K562 (cell line): ENCODE results near the gene TMEM150A. TPM values are rescaled to one million over a fixed set of nuclear protein-coding genes. Genes with fewer than 3 reads are reported as not detected.

Experiments
- ATAC-seq: fragments of 200-7000 bp; cut with Tn5 transposase; 3 replicates; pipeline ENCODE4 v1.9.1; 2020; ENCODE audit warnings: moderate library complexity
- BruUV-seq: library from RNA; stranded (reverse); fragments of 400-500 nt; replicated peaks from 2 replicates; lab custom pipeline; 2021; lab: Mats Ljungman, UMichigan
- CTCF ChIA-PET: fragments of 300-600 bp; formaldehyde crosslinking; extraction: SDS; loops from one replicate; lab custom pipeline; 2021; ENCODE audit warnings: low intra/inter-chr PET ratio; lab: Yijun Ruan, JAX
- POLR2A ChIA-PET: fragments of 300-600, 350-650 bp; sonication (Branson Sonifier 250); formaldehyde crosslinking; extraction: SDS; loops from one replicate; lab custom pipeline; 2021; ENCODE audit warnings: antibody characterized with exemption, inconsistent platforms; lab: Yijun Ruan, JAX
- DNase-seq, 4 experiments: peaks; one replicate each; pipeline versions ENCODE4 v3.0.0 to v3.0.0-alpha.2; 2011 to 2018; ENCODE audit warnings: low spot score in 3 of 4, mixed read lengths in 3 of 4; ENCODE audit errors: extremely low read depth in 1 of 4
- FAIRE-seq: peaks from 2 replicates; lab custom pipeline; 2011; peaks lifted over from hg19 to GRCh38; lab: Jason Lieb, UNC
- H2AFZ ChIP-seq: 2 replicates; pipeline ENCODE4 v1.6.0; 2011; ENCODE audit warnings: low read depth, low read length, control low read depth, inconsistent platforms
- H3K27ac ChIP-seq: fragments of 200-600 bp; 3 replicates; pipeline ENCODE4 v1.8.0; 2011; ENCODE audit warnings: low read depth, mild to moderate bottlenecking, control low read depth, inconsistent platforms, low read length, moderate library complexity, mixed read lengths; ENCODE audit errors: extremely low read depth
- H3K27me3 ChIP-seq, 2 experiments: fragments of 300-600 bp in 1 of 2; 2 replicates in 1 of 2; 3 replicates in 1 of 2; pipeline versions ENCODE4 v1.6.0 to v1.8.0; 2011; ENCODE audit warnings: inconsistent platforms in 2 of 2, low read length in 2 of 2, mild to moderate bottlenecking in 1 of 2, mixed read lengths in 1 of 2, moderate library complexity in 1 of 2; ENCODE audit not compliant: control insufficient read depth in 2 of 2, insufficient read depth in 2 of 2
- H3K36me3 ChIP-seq: fragments of 300-600 bp; 3 replicates; pipeline ENCODE4 v1.8.0; 2011; ENCODE audit warnings: mild to moderate bottlenecking, low read length, inconsistent platforms; ENCODE audit not compliant: control insufficient read depth, insufficient read depth
- H3K4me1 ChIP-seq, 2 experiments: fragments of 200-600 bp in 1 of 2; replicated peaks in 1 of 2; 2 replicates in 1 of 2; 3 replicates in 1 of 2; pipeline versions ENCODE4 v1.5.1 to v1.8.0; 2011; ENCODE audit warnings: inconsistent platforms in 2 of 2, low read length in 2 of 2, mild to moderate bottlenecking in 1 of 2, mixed read lengths in 1 of 2, moderate library complexity in 1 of 2; ENCODE audit not compliant: control insufficient read depth in 2 of 2, insufficient read depth in 2 of 2
- H3K4me2 ChIP-seq: 2 replicates; pipeline ENCODE4 v1.6.1; 2011; ENCODE audit warnings: low read length, control low read depth, inconsistent platforms, mixed read lengths; ENCODE audit not compliant: insufficient read depth
- H3K4me3 ChIP-seq: fragments of 200-600 bp; sonication (generic), shearing (Covaris generic); 2 replicates; pipeline ENCODE4 v1.5.1; 2016; ENCODE audit warnings: control low read depth, inconsistent platforms
- H3K79me2 ChIP-seq: fragments of 200-600 bp; 3 replicates; pipeline ENCODE4 v1.8.0; 2011; ENCODE audit warnings: low read length, inconsistent platforms; ENCODE audit not compliant: control insufficient read depth, insufficient read depth
- H3K9ac ChIP-seq, 2 experiments: 2 replicates each; pipeline versions ENCODE4 v1.6.0 to v1.6.1; 2011; ENCODE audit warnings: low read depth in 2 of 2, low read length in 2 of 2, control low read depth in 1 of 2, inconsistent platforms in 1 of 2, mild to moderate bottlenecking in 1 of 2, mixed read lengths in 1 of 2; ENCODE audit not compliant: insufficient read depth in 1 of 2
- H3K9me1 ChIP-seq: one replicate; pipeline ENCODE4 v1.6.0; 2011; ENCODE audit warnings: inconsistent platforms, mild to moderate bottlenecking, low read length, moderate library complexity; ENCODE audit not compliant: control insufficient read depth, insufficient read depth
- H3K9me3 ChIP-seq: replicated peaks from 2 replicates; pipeline ENCODE4 v1.5.1; 2011; ENCODE audit warnings: low read depth, low read length, inconsistent platforms; ENCODE audit not compliant: control insufficient read depth, insufficient read depth
- H4K20me1 ChIP-seq: replicated peaks from 2 replicates; pipeline ENCODE4 v1.6.1; 2011; ENCODE audit warnings: low read length, inconsistent platforms, mixed read lengths; ENCODE audit not compliant: control insufficient read depth, insufficient read depth
- CREM ChIP-seq: IDR thresholded peaks from 2 replicates; pipeline ENCODE4 v1.6.1; 2014; ENCODE audit warnings: antibody characterized with exemption, low read depth
- CTCF ChIP-seq, 3 experiments: IDR thresholded peaks in 2 of 3; conservative IDR thresholded peaks in 1 of 3; 2 replicates each; pipeline ENCODE4 v1.5.1; 2011 to 2012; ENCODE audit warnings: low read length in 3 of 3, mild to moderate bottlenecking in 3 of 3, control low read depth in 2 of 3, improper control_type of control experiment in 1 of 3, inconsistent platforms in 1 of 3, low read depth in 1 of 3, mixed read lengths in 1 of 3, moderate library complexity in 1 of 3; ENCODE audit not compliant: insufficient read depth in 2 of 3
- EHMT2 ChIP-seq: fragments of 450-650 bp; IDR thresholded peaks from 2 replicates; pipeline ENCODE4 v1.6.1; 2018; ENCODE audit warnings: antibody characterized with exemption
- ELF1 ChIP-seq: fragments of 200-800 bp; sonication (Bioruptor generic); IDR thresholded peaks from 2 replicates; pipeline ENCODE4 v1.6.1; 2016; ENCODE audit warnings: missing genetic modification characterization, missing compliant biosample characterization
- RAD21 ChIP-seq, 2 experiments: fragments of 250-450 bp in 1 of 2; fragments of 450-650 bp in 1 of 2; sonication (Bioruptor Pico) in 1 of 2; formaldehyde crosslinking in 1 of 2; IDR thresholded peaks in 1 of 2; conservative IDR thresholded peaks in 1 of 2; 2 replicates each; pipeline versions ENCODE4 v1.4.0 to v1.8.0; 2020 to 2022; ENCODE audit warnings: mild to moderate bottlenecking in 2 of 2, moderate library complexity in 1 of 2
- SIN3B ChIP-seq: fragments of 450-650 bp; IDR thresholded peaks from 2 replicates; pipeline ENCODE4 v1.6.1; 2017; ENCODE audit warnings: low read depth, mild to moderate bottlenecking, moderate library complexity
- SP1 ChIP-seq: sonication (generic); formaldehyde crosslinking; IDR thresholded peaks from 2 replicates; pipeline ENCODE4 v1.8.1; 2022; ENCODE audit warnings: mild to moderate bottlenecking, missing genetic modification reagents
- SRSF3 ChIP-seq: fragments of 200-400 bp; formaldehyde crosslinking; IDR thresholded peaks from 2 replicates; pipeline ENCODE4 v1.6.1; 2016; ENCODE audit warnings: mild to moderate bottlenecking, low read length, moderate library complexity; ENCODE audit not compliant: insufficient read depth
- ZNF124 ChIP-seq: sonication (generic); formaldehyde crosslinking; IDR thresholded peaks from 2 replicates; pipeline ENCODE4 v1.8.1; 2022; ENCODE audit warnings: missing genetic modification reagents
- ZNF431 ChIP-seq: sonication (generic); formaldehyde crosslinking; IDR thresholded peaks from 2 replicates; pipeline ENCODE4 v1.8.0; 2022; ENCODE audit warnings: mild to moderate bottlenecking, missing genetic modification reagents
- ZNF740 ChIP-seq, 3 experiments: fragments of 200-800 bp in 1 of 3; sonication (Bioruptor generic) in 1 of 3; sonication (generic) in 1 of 3; formaldehyde crosslinking in 1 of 3; IDR thresholded peaks; 2 replicates each; pipeline versions ENCODE4 v1.6.1 to v1.8.0; 2016 to 2022; ENCODE audit warnings: mild to moderate bottlenecking in 2 of 3, missing compliant biosample characterization in 2 of 3, missing genetic modification characterization in 2 of 3, missing genetic modification reagents in 1 of 3
- ZNF766 ChIP-seq: fragments of 200-800 bp; sonication (Bioruptor generic); conservative IDR thresholded peaks from 2 replicates; pipeline ENCODE4 v1.6.1; 2016; ENCODE audit warnings: missing genetic modification characterization, missing compliant biosample characterization
- ZNF780A ChIP-seq: fragments of 250-450 bp; sonication (Bioruptor Pico); IDR thresholded peaks from 2 replicates; pipeline ENCODE4 v1.5.0; 2021; ENCODE audit warnings: mild to moderate bottlenecking
- WGBS: fragments of 100-300 bp; shearing (Covaris generic); methylation state at CpG from one replicate; pipeline ENCODE4 v1.1.6; 2016; ENCODE audit warnings: low coverage, mixed read lengths; ENCODE audit not compliant: insufficient coverage; ENCODE audit errors: missing lambda C conversion rate; 5-methylcytosine and 5-hydroxymethylcytosine counted together
- in situ Hi-C: fragments of 300-500 bp; cut with MboI; formaldehyde crosslinking; loops from 4 replicates; pipeline ENCODE4 v1.15.0; 2018; ENCODE audit warnings: inconsistent platforms, mixed read lengths
- intact Hi-C: fragments of 100-400 bp; cut with micrococcal nuclease; formaldehyde crosslinking; loops from 2 replicates; pipeline ENCODE4 v1.14.2; 2022
- polyA plus RNA-seq, 8 experiments: library from polyadenylated mRNA; depleted of rRNA in 4 of 8; stranded (reverse) in 5 of 8; unstranded in 3 of 8; fragments of >200 nt; fragmentation: Nextera tagmentation in 2 of 8; fragmentation: Illumina TruSeq in 1 of 8; extraction: Ambion mirVana in 2 of 8; extraction: Trizol in 1 of 8; gene quantifications; 2 replicates each; pipeline versions ENCODE4 v1.2.1 to v1.2.3, GENCODE V29; 2011 to 2014; ENCODE audit warnings: inconsistent platforms in 1 of 8, missing spikeins in 1 of 8
- total RNA-seq, 7 experiments: library from RNA; depleted of rRNA in 6 of 7; stranded (reverse); fragments of >200 nt in 6 of 7; fragmentation: Illumina TruSeq in 2 of 7; extraction: Trizol in 2 of 7; gene quantifications; 2 replicates each; pipeline versions ENCODE4 v1.2.1 to v1.2.3, GENCODE V29; 2011 to 2021; ENCODE audit warnings: low replicate concordance in 1 of 7

The TMEM150A gene
- total and polyA plus RNA-seq, 9 of the 15 experiments (the other 6 are each of a cell fraction or from before 2014, with no cell fraction given) = 3.9 to 17.1 (median 8.4) TPM

GRCh38 chr2:85564144-85564563 is 38.3 kb downstream of the TMEM150A start (continued):
- peak; percentile 34; the same call in 1 of the 2 replicates for TF ChIP-seq CREM

- Histone ChIP-seq H3K9ac (peak within 1 kb of the TSS; percentile 95 to 98), H3K79me2 (peaks cover 35% of the 10 kb centered on the region), H3K27ac (peak within 1 kb of the TSS; percentile 95), H3K4me3 (peak within 1 kb of the TSS; percentile 79), H3K4me1 (peaks cover 18 to 26% of the 10 kb centered on the region in 2 experiments), H3K36me3 (peaks cover 25% of the 10 kb centered on the region), H3K27me3 (no peaks in the 10 kb centered on the region), H3K9me3 (no peaks in the 10 kb centered on the region), H4K20me1 (no peaks in the 10 kb centered on the region), H3K9me1 (peaks cover 3% of the 10 kb centered on the region), H3K4me2 (peak within 1 kb of the TSS; percentile 100), H2AFZ (peak within 1 kb of the TSS; percentile 100)
- 2% methylated on average over 63 of the region's 64 CpGs for WGBS
- DNase-seq = peak; percentile 90 to 97 (median 92)
- ChIA-PET POLR2A (interaction anchor here (0.6 to 16.3 kb wide), 15 partner anchors 12 to 168 kb away, joined by 3 to 358 read pairs (median 4); partner anchors contain the start of genes C2orf68, MAT2A, USP39 and VAMP8), CTCF (interaction anchor here (0.6 to 1.0 kb wide), 2 partner anchors 44 to 141 kb away, joined by 3 to 5 read pairs; no protein-coding TSS in a partner anchor)
- BruUV-seq = TSS peak; percentile 97
- peak; percentile 94 for ATAC-seq
- in situ Hi-C loops = no loop called here
- intact Hi-C loops = loop anchor here (2.0 kb wide), 1 partner anchor 41 kb away; the partner anchor contains the start of gene TMEM150A
- peak; percentile 89 for FAIRE-seq
- TF ChIP-seq SP1 (CRISPR knock-in tag) (peak; percentile 62), ZNF431 (CRISPR knock-in tag) (no peak), ZNF780A (no peak), SRSF3 (no peak), RAD21 (CRISPR knock-in tag; conservative IDR thresholded peaks at IDR 0.05 in 1 of 2, IDR thresholded peaks at IDR 0.05 in 1 of 2) (peak in 1 of 2 experiments; percentile 8; a peak in 1 of 4 replicates), SIN3B (peak; percentile 73), ZNF124 (CRISPR knock-in tag) (no peak), ELF1 (tag) (peak; percentile 77), CTCF (IDR thresholded peaks at IDR 0.05 in 2 of 3, conservative IDR thresholded peaks at IDR 0.05 in 1 of 3; ENCODE audit: insufficient read depth in 2 of 3, low read depth in 1 of 3, low read length in 3 of 3) (peak in 1 of 3 experiments; percentile 12; a peak in 1 of 6 replicates), EHMT2 (no peak), ZNF766 (CRISPR knock-in tag) (0 out of 2 replicates have a peak, but pooled peaks have one; percentile 40), ZNF740 (CRISPR knock-in tag; IDR thresholded peaks at IDR 0.05) (0 out of 2 replicates have a peak, but pooled peaks have one; percentile 22), ZNF740 (tag; IDR thresholded peaks at IDR 0.05) (no peak)
Measured at GRCh38 chr2:85561280-85562212, 41.0 kb downstream of the TMEM150A start, which contains the start of gene GGCX. GGCX (minus strand) TSS chr2:85561493; CDS start chr2:85561428, 65 bp downstream.
